GM19240 (cell line): Measurements from ENCODE around the gene CARS2.
"Not testable (repeated sequence)": the region's sequence is repeated elsewhere in the genome, so short reads cannot be mapped to it uniquely, and the experiment has no call there.

Experiments used
- DNase-seq: peaks from one replicate; pipeline ENCODE4 v3.0.0; 2011; ENCODE audit warnings: low spot score; ENCODE audit not compliant: insufficient read length

Gene CARS2

GRCh38 chr13:110712081-110712848, 6.3 kb upstream of the CARS2 start:
- peak; percentile 70 for DNase-seq

DNA sequence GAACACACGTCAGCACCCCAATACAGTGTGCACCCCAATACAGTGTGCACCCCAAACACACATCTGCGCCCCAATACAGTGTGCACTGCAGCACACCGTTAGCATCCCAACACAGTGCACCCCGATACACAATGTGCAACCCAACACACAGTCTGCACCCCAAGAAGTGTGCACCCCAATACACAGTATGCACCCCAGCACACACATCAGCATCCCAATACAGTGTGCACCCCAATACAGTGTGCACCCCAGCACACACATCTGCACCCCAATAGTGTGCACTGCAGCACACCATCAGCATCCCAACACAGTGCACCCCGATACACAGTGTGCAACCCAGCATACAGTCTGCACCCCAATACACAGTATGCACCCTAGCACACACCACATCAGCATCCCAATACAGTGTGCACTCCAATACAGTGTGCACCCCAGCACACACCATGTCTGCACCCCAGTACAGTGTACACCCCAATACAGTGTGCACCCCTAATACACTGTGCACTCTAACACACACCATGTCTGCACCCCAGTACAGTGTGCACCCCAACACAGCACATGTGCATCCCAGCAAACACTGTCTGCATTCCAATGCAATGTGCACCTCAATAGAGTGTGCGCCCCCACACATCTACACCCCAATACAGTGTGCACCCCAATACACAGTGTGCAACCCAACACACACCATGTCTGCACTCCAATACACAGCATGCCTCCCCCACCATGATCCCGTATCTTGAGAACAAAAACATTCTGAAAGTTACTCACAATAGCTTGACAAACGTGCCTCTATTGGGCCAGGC, 855 bp upstream of the CARS2 start:
- DNase-seq = no peak

DNA sequence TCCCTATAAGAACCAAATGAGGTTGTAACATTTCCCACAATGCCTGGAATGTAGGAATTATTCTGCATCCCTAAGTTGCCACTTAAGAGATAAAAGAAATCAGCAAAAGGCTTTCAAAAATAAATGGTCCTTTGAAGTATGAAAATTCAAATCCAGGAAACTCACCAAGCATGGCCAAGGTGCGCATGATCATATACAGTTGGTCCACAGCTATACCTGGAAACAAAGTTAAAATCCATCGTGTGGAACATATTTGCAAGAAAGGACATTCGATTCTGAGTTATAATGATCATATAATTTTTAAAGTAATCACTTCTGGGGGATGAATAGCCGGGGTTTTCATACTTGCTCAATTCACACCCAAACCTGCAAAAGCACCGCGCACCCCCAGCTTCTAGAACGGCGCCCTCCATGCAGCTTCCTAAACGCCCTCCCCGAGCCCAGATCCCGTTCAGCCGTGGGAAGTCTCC, 525 bp downstream of the CARS2 start:
- no peak for DNase-seq

DNA sequence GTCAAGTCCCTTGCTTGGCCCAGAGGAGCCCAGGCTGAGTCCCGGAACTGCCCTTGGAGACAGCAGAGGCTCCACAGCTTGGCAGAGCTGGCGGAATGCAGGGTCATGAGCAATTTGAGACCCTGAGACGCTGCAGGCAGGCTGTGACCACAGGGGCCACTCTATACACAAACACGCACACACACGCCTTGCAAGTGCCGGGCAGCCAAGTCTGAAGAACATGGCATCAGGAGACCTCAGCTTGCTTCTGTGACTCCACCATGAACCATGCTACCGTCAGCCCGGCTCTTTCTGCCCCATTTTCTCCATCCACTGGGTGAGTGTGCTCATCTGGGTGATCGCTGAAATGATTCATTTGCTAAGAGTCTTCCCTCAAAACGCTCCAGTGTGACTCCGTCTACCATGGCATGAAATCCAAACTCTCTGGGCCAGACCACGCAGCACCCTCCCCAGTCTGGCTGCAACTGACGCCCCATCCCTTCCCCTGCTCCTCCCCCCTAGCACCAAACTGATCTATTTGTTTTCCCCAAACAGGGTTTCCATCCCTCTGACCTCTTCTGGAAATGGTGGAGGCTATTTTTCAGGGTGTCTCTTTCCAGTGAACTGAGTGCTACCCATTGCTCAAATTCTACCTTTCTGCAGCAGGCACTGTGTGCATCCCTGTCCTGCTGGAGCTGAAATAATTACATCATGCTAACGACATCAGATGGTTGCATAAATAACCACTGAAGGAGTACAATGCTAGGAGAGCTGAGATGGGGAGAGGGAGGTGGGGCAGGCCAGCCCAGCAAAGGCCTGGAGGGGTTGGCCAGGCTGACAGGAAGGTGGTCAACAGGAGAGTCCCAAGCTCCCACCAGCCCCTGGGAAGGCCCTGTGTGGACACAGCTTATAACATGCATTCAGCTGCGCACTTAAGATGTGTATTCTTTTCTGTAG, 3.1 kb downstream of the CARS2 start:
- DNase-seq = no peak

GRCh38 chr13:110702089-110702488, 3.8 kb downstream of the CARS2 start:
- DNase-seq = no peak

GRCh38 chr13:110701061-110701460, 4.9 kb downstream of the CARS2 start:
- not testable (repeated sequence) for DNase-seq

GRCh38 chr13:110700641-110701040, 5.3 kb downstream of the CARS2 start:
- no peak for DNase-seq

DNA sequence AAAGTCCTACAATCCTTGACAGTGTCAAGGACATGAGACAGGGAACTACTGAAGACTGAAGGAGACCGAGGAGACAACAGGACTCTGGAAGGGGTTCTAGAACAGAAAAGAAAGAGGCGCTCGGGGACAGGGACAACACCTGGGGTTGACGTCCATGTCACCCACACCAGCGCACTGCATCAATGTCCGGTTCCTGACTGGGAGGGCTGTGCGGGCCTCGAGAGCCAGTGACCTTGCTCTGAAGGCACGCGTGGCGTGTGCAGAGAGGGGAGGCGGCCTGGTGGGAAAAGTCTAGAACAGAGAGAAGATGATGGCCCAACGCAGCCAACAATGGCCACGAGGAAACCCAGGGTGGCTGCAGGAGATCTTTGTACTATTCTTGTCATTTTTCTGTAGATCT, 5.7 kb downstream of the CARS2 start:
- no peak for DNase-seq

GRCh38 chr13:110699148-110700145, 6.5 kb downstream of the CARS2 start:
- DNase-seq = no peak

DNA sequence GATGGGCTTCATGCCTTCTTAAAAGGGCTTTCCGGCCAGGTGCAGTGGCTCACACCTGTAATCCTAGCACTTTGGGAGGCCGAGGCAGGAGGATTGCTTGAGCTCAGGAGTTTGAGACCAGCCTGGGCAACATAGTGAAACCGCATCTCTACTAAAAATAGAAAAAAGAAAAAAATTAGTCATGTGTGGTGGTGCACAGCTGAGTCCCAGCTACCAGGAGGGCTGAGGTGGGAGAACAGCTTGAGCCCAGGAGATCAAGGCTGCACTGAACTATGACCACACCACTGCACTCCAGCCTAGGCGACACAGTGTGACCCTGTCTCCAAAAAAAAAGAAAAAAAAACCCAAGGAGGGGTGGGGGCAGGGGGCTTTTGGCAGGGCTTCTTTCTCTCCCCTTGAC, 7.2 kb downstream of the CARS2 start:
- DNase-seq = no peak

DNA sequence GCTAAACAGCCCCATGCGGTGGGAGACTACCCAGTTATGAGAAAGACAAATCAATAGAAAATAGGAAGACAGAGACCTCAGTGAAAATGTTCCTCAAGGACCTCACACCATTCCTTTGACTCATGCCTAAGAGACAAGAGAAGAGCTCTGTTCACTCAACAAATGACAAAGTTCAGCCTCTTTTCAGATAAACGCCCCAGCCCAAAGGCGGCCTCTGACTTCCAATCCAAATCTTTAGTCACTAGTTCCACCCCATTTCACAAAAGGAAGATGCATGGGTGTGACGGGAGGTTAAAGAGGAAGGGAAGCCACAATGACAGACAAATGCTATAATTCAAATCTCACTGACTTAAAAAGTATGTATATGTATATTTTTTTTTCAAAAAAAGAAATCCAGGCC, 8.1 kb downstream of the CARS2 start:
- no peak for DNase-seq

GRCh38 chr13:110696776-110697175, 9.1 kb downstream of the CARS2 start:
- no peak for DNase-seq

- DNase-seq = not testable (repeated sequence)
Observed at GRCh38 chr13:110695774-110696173, 10.1 kb downstream of the CARS2 start.

DNA sequence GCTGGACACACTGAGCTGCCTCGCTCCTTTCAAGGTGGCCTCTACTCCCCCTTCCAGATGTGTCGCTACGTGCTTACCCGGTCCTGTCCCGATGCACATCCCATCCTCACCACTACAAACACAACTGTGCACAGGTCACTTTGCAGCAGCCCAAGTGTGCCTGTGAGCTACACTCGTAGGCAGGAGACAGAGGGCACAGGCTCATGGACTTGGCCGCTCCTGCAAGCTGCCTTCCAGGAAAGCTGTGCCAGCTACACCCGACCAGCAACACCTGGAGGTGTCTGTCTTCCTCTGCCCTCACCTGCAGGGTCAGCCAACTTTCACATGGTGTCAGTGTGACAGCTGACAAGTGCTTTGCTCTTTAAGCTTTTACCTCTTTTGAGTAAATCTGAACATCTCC, 15.4 kb downstream of the CARS2 start:
- no peak for DNase-seq

DNA sequence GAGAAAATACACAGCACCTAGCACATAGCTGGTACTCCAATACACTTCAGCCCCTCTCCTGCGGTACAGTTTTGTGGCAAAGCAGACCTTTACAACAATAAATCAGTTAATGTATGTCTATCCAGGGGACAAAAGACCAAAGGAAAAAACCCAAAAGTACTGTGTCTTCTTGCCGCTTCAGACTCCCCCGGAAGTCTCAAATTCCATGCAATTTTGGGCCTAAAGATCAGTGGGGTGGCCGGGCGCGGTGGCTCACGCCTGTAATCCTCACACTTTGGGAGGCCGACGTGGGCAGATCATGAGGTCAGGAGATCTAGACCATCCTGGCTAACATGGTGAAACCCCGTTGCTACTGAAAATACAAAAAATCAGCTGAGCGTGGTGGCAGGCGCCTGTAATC, 16.2 kb downstream of the CARS2 start:
- DNase-seq = no peak

GRCh38 chr13:110689041-110689440, 16.9 kb downstream of the CARS2 start:
- no peak for DNase-seq

GRCh38 chr13:110687736-110688135, 18.2 kb downstream of the CARS2 start:
- DNase-seq = no peak

- no peak for DNase-seq
Observed at GRCh38 chr13:110685305-110686020, 20.5 kb downstream of the CARS2 start.

GRCh38 chr13:110684388-110685056, 21.4 kb downstream of the CARS2 start:
- no peak for DNase-seq
